Measurements from ENCODE around the gene KIFC1. TPM values are rescaled to one million over a fixed set of nuclear protein-coding genes. Genes with fewer than 3 reads are reported as not detected.

Gene KIFC1
- total and polyA plus RNA-seq, 2 of the 4 experiments (the other 2 are of a cell fraction): 33.9 to 40.6 TPM

DNA sequence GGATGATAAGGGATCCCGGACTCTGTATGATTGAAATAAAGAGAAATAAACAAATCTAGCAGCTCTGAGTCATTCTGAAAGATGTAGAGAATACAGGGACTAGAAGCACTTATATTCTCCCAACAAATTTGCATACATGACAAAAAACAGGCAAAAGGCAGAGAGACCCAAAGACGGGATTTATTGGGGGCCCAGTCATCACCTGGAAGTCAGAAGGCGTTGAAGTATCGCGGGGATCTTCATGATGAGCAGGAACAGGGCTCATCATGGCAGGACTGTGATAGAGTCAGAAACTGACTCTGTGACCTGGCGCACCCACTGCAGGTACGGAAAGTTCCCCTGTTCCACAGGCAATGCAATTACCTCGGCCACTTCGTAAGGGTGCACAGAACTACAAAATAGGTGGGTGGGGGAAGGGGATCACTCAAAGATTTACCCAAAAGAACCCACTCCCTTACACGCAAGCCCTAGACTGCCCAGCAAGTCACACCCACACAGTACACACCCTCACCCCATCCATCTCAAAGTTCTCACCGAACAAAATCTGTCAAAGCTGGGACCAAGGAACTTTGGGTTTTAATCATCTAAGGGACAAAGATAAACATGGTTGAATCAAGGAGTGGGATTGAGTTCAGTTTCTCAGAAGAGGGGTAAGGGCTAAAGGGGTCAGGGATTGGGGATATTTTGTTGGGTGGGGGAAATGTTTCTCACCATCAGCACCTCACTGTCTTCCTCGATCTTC is 24.9 kb downstream of the KIFC1 start:
- Histone ChIP-seq H4K5ac (ENCODE audit: low read depth, low read length) (peak overlapping the region; percentile 62), H3K4ac (ENCODE audit: low read depth, low read length) (peak overlapping the region; percentile 98), H3K9ac (ENCODE audit: low read depth, low read length) (peak overlapping the region; percentile 82), H3K27ac (ENCODE audit: insufficient read depth, low read length) (peak overlapping the region; percentile 98), H3K4me3 (ENCODE audit: insufficient read depth, low read depth, low read length) (peak overlapping the region; percentile 63), H3K18ac (ENCODE audit: low read depth, low read length) (peak overlapping the region; percentile 81), H2AK5ac (ENCODE audit: low read depth, low read length) (peak overlapping the region; percentile 87), H3K4me2 (ENCODE audit: low read depth, low read length) (peak overlapping the region; percentile 98), H3K9me3 (ENCODE audit: control insufficient read depth, insufficient read depth, low read length) (no peaks in the 10 kb centered on the region), H3K23ac (ENCODE audit: low read depth, low read length) (peak overlapping the region; percentile 69), H3K14ac (replicated peaks; ENCODE audit: low read depth, low read length) (peak overlapping the region; percentile 94), H3K27me3 (ENCODE audit: control insufficient read depth, insufficient read depth, low read length) (no peaks in the 10 kb centered on the region), H3K4me1 (ENCODE audit: control insufficient read depth, insufficient read depth, low read length) (peaks cover 19% of the 10 kb centered on the region), H2BK120ac (ENCODE audit: low read depth, low read length) (peak overlapping the region; percentile 90), H2AK9ac (replicated peaks; ENCODE audit: low read depth, low read length, poor library complexity) (peak overlapping the region; percentile 100), H2BK20ac (ENCODE audit: low read depth, low read length) (peak overlapping the region; percentile 73), H4K8ac (ENCODE audit: low read depth in 2 of 2, low read length in 2 of 2) (peak overlapping the region; percentile 71 to 98), H2BK5ac (ENCODE audit: low read depth, low read length, poor library complexity, severe bottlenecking) (peak overlapping the region; percentile 97), H4K20me1 (ENCODE audit: insufficient read depth, low read length) (peaks cover 19% of the 10 kb centered on the region), H4K91ac (ENCODE audit: insufficient read depth, low read depth, low read length) (peak overlapping the region; percentile 93), H3K79me1 (ENCODE audit: low read depth in 1 of 2, low read length in 2 of 2) (peaks cover 25 to 86% of the 10 kb centered on the region in 2 experiments), H3K56ac (ENCODE audit: extremely low read depth, insufficient read depth, low read length) (peak overlapping the region; percentile 97), H2BK15ac (ENCODE audit: low read depth, low read length) (peak overlapping the region; percentile 80; the same call in 2 of the 3 replicates), H3K36me3 (ENCODE audit: control insufficient read depth, insufficient read depth, low read length) (peaks cover 40% of the 10 kb centered on the region), H2AFZ (replicated peaks; ENCODE audit: low read length, poor library complexity) (no peak overlapping the region), H3K9me1 (ENCODE audit: insufficient read depth, low read length) (peaks cover 9% of the 10 kb centered on the region)
- ATAC-seq (ENCODE audit: low read depth) (no peak), DNase-seq (peak; percentile 55)
- dilution Hi-C loops (cut with HindIII; ENCODE audit: low sequenced_read_pairs, unreplicated experiment): no loop called here
- intact Hi-C loops (cut with micrococcal nuclease): loop anchor here (5.0 kb wide), 2 partner anchors 104 to 119 kb away; partner anchors contain the start of genes RGL2 and TAPBP
- ChIA-PET CTCF (interaction anchor here (1.1 kb wide), 1 partner anchor 26 kb away, joined by 3 read pairs; no protein-coding TSS in a partner anchor), POLR2A (ENCODE audit: unreplicated experiment) (no interaction called here)
- 49% methylated on average over 4 of the region's 12 CpGs; no CpG with 5 or more reads in 1 of the 2 experiments for WGBS, 2 experiments (ENCODE audit: extremely low coverage in 2 of 2, insufficient read length in 1 of 2)
- in situ Hi-C loops (cut with MboI; ENCODE audit: low sequenced_read_pairs): no loop called here
- BruUV-seq (replicated peaks): no TSS peak
- TF ChIP-seq RCOR1 (IDR thresholded peaks at IDR 0.05; ENCODE audit: insufficient replicate concordance, low read length): no peak
- TF ChIP-seq BHLHE40 (IDR thresholded peaks at IDR 0.05; ENCODE audit: low read depth, low read length): no peak
- no peak for TF ChIP-seq CEBPB (IDR thresholded peaks at IDR 0.05; ENCODE audit: low read depth, low read length)
- no peak for TF ChIP-seq POLR2A (IDR thresholded peaks at IDR 0.05; ENCODE audit: low read depth, low read length)
- no peak for TF ChIP-seq SMC3 (IDR thresholded peaks at IDR 0.05; ENCODE audit: low read depth, low read length)
- TF ChIP-seq, protein P1, sequence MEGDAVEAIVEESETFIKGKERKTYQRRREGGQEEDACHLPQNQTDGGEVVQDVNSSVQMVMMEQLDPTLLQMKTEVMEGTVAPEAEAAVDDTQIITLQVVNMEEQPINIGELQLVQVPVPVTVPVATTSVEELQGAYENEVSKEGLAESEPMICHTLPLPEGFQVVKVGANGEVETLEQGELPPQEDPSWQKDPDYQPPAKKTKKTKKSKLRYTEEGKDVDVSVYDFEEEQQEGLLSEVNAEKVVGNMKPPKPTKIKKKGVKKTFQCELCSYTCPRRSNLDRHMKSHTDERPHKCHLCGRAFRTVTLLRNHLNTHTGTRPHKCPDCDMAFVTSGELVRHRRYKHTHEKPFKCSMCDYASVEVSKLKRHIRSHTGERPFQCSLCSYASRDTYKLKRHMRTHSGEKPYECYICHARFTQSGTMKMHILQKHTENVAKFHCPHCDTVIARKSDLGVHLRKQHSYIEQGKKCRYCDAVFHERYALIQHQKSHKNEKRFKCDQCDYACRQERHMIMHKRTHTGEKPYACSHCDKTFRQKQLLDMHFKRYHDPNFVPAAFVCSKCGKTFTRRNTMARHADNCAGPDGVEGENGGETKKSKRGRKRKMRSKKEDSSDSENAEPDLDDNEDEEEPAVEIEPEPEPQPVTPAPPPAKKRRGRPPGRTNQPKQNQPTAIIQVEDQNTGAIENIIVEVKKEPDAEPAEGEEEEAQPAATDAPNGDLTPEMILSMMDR (conservative IDR thresholded peaks at IDR 0.05; ENCODE audit: low read depth, low read length): no peak
- peak; percentile 88 for TF ChIP-seq MAFK (IDR thresholded peaks at IDR 0.05; ENCODE audit: low read depth, low read length)
- TF ChIP-seq, protein P2, sequence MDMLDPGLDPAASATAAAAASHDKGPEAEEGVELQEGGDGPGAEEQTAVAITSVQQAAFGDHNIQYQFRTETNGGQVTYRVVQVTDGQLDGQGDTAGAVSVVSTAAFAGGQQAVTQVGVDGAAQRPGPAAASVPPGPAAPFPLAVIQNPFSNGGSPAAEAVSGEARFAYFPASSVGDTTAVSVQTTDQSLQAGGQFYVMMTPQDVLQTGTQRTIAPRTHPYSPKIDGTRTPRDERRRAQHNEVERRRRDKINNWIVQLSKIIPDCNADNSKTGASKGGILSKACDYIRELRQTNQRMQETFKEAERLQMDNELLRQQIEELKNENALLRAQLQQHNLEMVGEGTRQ (IDR thresholded peaks at IDR 0.05; ENCODE audit: low read depth, low read length): no peak
- TF ChIP-seq FOS (IDR thresholded peaks at IDR 0.05; ENCODE audit: low read depth, low read length): 0 out of 2 replicates have a peak, but pooled peaks have one; percentile 43
- TF ChIP-seq CHD1 (IDR thresholded peaks at IDR 0.05; ENCODE audit: low read depth, low read length): peak; percentile 70
- TF ChIP-seq MAZ (IDR thresholded peaks at IDR 0.05; ENCODE audit: borderline replicate concordance, low read depth, low read length): peak; percentile 10; the same call in 1 of the 2 replicates
- no peak for TF ChIP-seq NFE2L2 (IDR thresholded peaks at IDR 0.05; ENCODE audit: low read depth, low read length)
- no peak for TF ChIP-seq RFX5 (IDR thresholded peaks at IDR 0.05; ENCODE audit: low read depth, low read length)
- no peak for TF ChIP-seq RAD21 (IDR thresholded peaks at IDR 0.05; ENCODE audit: low read length)
